Mesenteric fat pad (tissue), 1 donor: ENCODE measurements around the gene RFXAP. TPM values are rescaled to one million over a fixed set of nuclear protein-coding genes. Genes with fewer than 3 reads are reported as not detected.

Experiments
- DNase-seq: peaks from one replicate; pipeline ENCODE4 v3.0.0-alpha.2; 2020; ENCODE audit warnings: low spot score
- total RNA-seq: library from RNA; stranded (reverse); fragmentation: NEBNext Ultra II Directional; extraction: Animal tissue kit (Norgen Biotek cat#: 25700); gene quantifications from one replicate; pipeline ENCODE4 v1.2.1, GENCODE V29; 2021
- donor health status: DM: yes; HTN: yes; CAD: no.

Gene RFXAP
- total RNA-seq, 1 donor from 2014 or later = 4.0 TPM

DNA sequence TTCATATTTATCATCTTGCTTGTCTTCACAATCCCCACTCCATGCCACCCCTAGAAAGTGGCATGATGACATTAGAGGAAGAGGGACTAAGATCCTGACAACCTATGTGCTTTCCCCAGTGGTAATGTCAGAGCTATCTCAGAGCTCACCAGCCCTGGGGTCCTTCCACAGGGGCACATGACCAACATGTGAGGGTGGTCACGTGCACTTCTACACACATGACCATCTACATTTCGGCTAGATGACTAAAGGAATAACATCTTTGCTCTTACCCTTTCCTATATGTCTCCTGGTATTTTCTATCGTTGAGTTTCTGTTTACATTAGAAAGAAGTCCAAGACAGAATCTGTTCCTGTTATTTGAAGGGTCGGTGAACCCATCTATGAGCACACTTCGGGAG, 46.2 kb downstream of the RFXAP start:
- no peak for DNase-seq

DNA sequence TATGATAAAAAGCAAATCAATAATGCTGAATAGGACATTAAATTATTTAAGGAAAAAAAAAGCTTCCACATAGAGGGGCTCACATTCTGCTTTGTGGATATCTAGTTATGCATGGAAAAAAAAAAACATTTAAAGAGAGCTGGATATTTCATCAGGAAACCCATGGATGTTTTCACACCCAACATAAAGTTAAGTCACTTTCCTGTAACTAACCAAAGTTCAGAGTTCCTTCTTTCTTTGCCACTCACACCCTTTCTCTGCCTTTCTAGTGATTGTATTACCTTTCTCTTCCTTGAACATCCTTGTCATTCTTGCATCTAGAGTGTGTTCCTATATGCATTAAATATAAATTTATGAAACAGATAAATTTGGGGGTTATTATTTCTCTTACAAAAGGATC, 47.2 kb downstream of the RFXAP start:
- no peak for DNase-seq

- DNase-seq = no peak
These were observed 51.1 kb downstream of the RFXAP start for GRCh38 chr13:36870050-36870692.

- no peak for DNase-seq
These were observed 53.6 kb downstream of the RFXAP start for GRCh38 chr13:36872621-36873020.

GRCh38 chr13:36875431-36875830, 56.4 kb downstream of the RFXAP start:
- DNase-seq = no peak

GRCh38 chr13:36875961-36876360, 56.9 kb downstream of the RFXAP start:
- no peak for DNase-seq

Other genes with a start within 250 kb of the RFXAP start
- not detected for gene SERTM1, start 145.2 kb upstream of the RFXAP start, total RNA-seq
- gene SMAD9, start 101.0 kb downstream of the RFXAP start, total RNA-seq = 9.0 TPM
- gene ALG5, start 180.1 kb downstream of the RFXAP start, total RNA-seq = 44.0 TPM
- gene EXOSC8, start 181.6 kb downstream of the RFXAP start, total RNA-seq = 24.5 TPM
- 33.3 TPM for gene SUPT20H, start 240.5 kb downstream of the RFXAP start, total RNA-seq